H9 (cell line): ENCODE data around the gene TDRKH. TPM values are rescaled to one million over a fixed set of nuclear protein-coding genes. Genes with fewer than 3 reads are reported as not detected.

Experiments
- DNase-seq: peaks from one replicate; pipeline ENCODE4 v3.0.0-alpha.2; 2017
- H2AFZ ChIP-seq: one replicate; pipeline ENCODE4 v1.6.1; 2013; ENCODE audit warnings: mild to moderate bottlenecking, low read length, control low read depth, moderate library complexity
- H2AK5ac ChIP-seq: 2 replicates; pipeline ENCODE4 v1.6.1; 2013; ENCODE audit warnings: low read length, control low read depth, mixed read lengths; ENCODE audit not compliant: insufficient read length
- H2BK120ac ChIP-seq: one replicate; pipeline ENCODE4 v1.6.1; 2013; ENCODE audit warnings: low read depth, mild to moderate bottlenecking, low read length, control low read depth, inconsistent platforms; ENCODE audit not compliant: poor library complexity, severe bottlenecking
- H2BK12ac ChIP-seq: 2 replicates; pipeline ENCODE4 v1.6.1; 2013; ENCODE audit warnings: low read length, control low read depth, mixed read lengths, low read depth; ENCODE audit not compliant: insufficient read length
- H2BK15ac ChIP-seq: 2 replicates; pipeline ENCODE4 v1.6.1; 2013; ENCODE audit warnings: low read depth, low read length, control low read depth
- H2BK20ac ChIP-seq: one replicate; pipeline ENCODE4 v1.6.1; 2013; ENCODE audit warnings: low read depth, mild to moderate bottlenecking, low read length, control low read depth, inconsistent platforms; ENCODE audit not compliant: poor library complexity, severe bottlenecking
- H2BK5ac ChIP-seq: 2 replicates; pipeline ENCODE4 v1.6.1; 2013; ENCODE audit warnings: low read length, control low read depth, mixed read lengths; ENCODE audit not compliant: insufficient read length
- H3K14ac ChIP-seq: 2 replicates; pipeline ENCODE4 v1.6.1; 2013; ENCODE audit warnings: low read length, control low read depth; ENCODE audit not compliant: insufficient read depth
- H3K18ac ChIP-seq: 2 replicates; pipeline ENCODE4 v1.6.1; 2013; ENCODE audit warnings: low read depth, mild to moderate bottlenecking, mixed read lengths, low read length, control low read depth; ENCODE audit not compliant: insufficient read length
- H3K23ac ChIP-seq: 2 replicates; pipeline ENCODE4 v1.6.1; 2013; ENCODE audit warnings: low read length, control low read depth, mixed read lengths, low read depth; ENCODE audit not compliant: insufficient read length
- H3K23me2 ChIP-seq: 2 replicates; pipeline ENCODE4 v1.6.1; 2013; ENCODE audit warnings: low read depth, mild to moderate bottlenecking, mixed read lengths, low read length, control low read depth; ENCODE audit not compliant: insufficient read length, poor library complexity, severe bottlenecking
- H3K27ac ChIP-seq: 2 replicates; pipeline ENCODE4 v1.5.1; 2013; ENCODE audit warnings: low read length, control low read depth, mixed read lengths, low read depth; ENCODE audit not compliant: insufficient read length
- H3K27me3 ChIP-seq: 2 replicates; pipeline ENCODE4 v1.6.1; 2013; ENCODE audit warnings: low read length, control low read depth, inconsistent platforms; ENCODE audit not compliant: insufficient read depth
- H3K4ac ChIP-seq: 2 replicates; pipeline ENCODE4 v1.6.1; 2013; ENCODE audit warnings: low read depth, mild to moderate bottlenecking, control low read depth, inconsistent platforms, low read length, moderate library complexity
- H3K4me1 ChIP-seq: 2 replicates; pipeline ENCODE4 v1.6.1; 2013; ENCODE audit warnings: low read length, control low read depth, inconsistent platforms; ENCODE audit not compliant: insufficient read depth
- H3K4me2 ChIP-seq: 2 replicates; pipeline ENCODE4 v1.6.1; 2013; ENCODE audit warnings: low read length, control low read depth, mixed read lengths; ENCODE audit not compliant: insufficient read length, insufficient read depth
- H3K56ac ChIP-seq: 2 replicates; pipeline ENCODE4 v1.6.1; 2013; ENCODE audit warnings: low read depth, mild to moderate bottlenecking, mixed read lengths, low read length, control low read depth; ENCODE audit not compliant: insufficient read length
- H3K79me1 ChIP-seq: 2 replicates; pipeline ENCODE4 v1.6.1; 2013; ENCODE audit warnings: low read depth, mild to moderate bottlenecking, moderate library complexity, low read length, control low read depth, inconsistent platforms; ENCODE audit not compliant: insufficient read depth, poor library complexity, severe bottlenecking
- H3K79me2 ChIP-seq: 2 replicates; pipeline ENCODE4 v1.6.1; 2013; ENCODE audit warnings: low read length, control low read depth, inconsistent platforms; ENCODE audit not compliant: insufficient read depth
- H3K9ac ChIP-seq: 2 replicates; pipeline ENCODE4 v1.6.1; 2013; ENCODE audit warnings: low read length, control low read depth, mixed read lengths; ENCODE audit not compliant: insufficient read length; ENCODE audit errors: extremely low read depth
- H3K9me3 ChIP-seq: one replicate; pipeline ENCODE4 v1.6.1; 2013; ENCODE audit warnings: low read depth, low read length, inconsistent platforms; ENCODE audit not compliant: control insufficient read depth
- H3T11ph ChIP-seq: one replicate; pipeline ENCODE4 v1.6.1; 2013; ENCODE audit warnings: mild to moderate bottlenecking, low read length, control low read depth, inconsistent platforms
- H4K20me1 ChIP-seq: one replicate; pipeline ENCODE4 v1.6.1; 2013; ENCODE audit not compliant: control insufficient read depth, insufficient read length, insufficient read depth
- H4K5ac ChIP-seq: 2 replicates; pipeline ENCODE4 v1.6.1; 2013; ENCODE audit warnings: low read depth, mild to moderate bottlenecking, mixed read lengths, low read length, control low read depth; ENCODE audit not compliant: insufficient read length
- H4K8ac ChIP-seq: replicated peaks from 2 replicates; pipeline ENCODE4 v1.6.1; 2013; ENCODE audit warnings: low read length, control low read depth, mixed read lengths, low read depth; ENCODE audit not compliant: insufficient read length
- H4K91ac ChIP-seq: 2 replicates; pipeline ENCODE4 v1.6.1; 2013; ENCODE audit warnings: low read depth, mild to moderate bottlenecking, moderate library complexity, mixed read lengths, low read length, control low read depth; ENCODE audit not compliant: insufficient read length
- H3K27ac Mint-ChIP-seq, 3 experiments: 2 replicates in 2 of 3; 3 replicates in 1 of 3; pipeline ENCODE4 v1.8.0; 2020 to 2021; ENCODE audit warnings: mixed read lengths in 3 of 3, mild to moderate bottlenecking in 1 of 3, moderate library complexity in 1 of 3
- H3K27me3 Mint-ChIP-seq: 2 replicates; pipeline ENCODE4 v1.8.0; 2021; ENCODE audit warnings: low read depth, mild to moderate bottlenecking, moderate library complexity, mixed read lengths
- H3K36me3 Mint-ChIP-seq, 3 experiments: 2 replicates in 2 of 3; 3 replicates in 1 of 3; pipeline ENCODE4 v1.8.0; 2020 to 2021; ENCODE audit warnings: low read depth in 3 of 3, mixed read lengths in 3 of 3; ENCODE audit not compliant: insufficient read depth in 1 of 3
- H3K4me1 Mint-ChIP-seq, 2 experiments: 2 replicates each; pipeline ENCODE4 v1.8.0; 2020; ENCODE audit warnings: mixed read lengths in 2 of 2
- H3K4me3 Mint-ChIP-seq, 2 experiments: 2 replicates in 1 of 2; 3 replicates in 1 of 2; pipeline ENCODE4 v1.8.0; 2020 to 2021; ENCODE audit warnings: mild to moderate bottlenecking in 2 of 2, mixed read lengths in 2 of 2, moderate library complexity in 1 of 2
- H3K9me3 Mint-ChIP-seq, 2 experiments: 2 replicates in 1 of 2; 3 replicates in 1 of 2; pipeline ENCODE4 v1.8.0; 2020; ENCODE audit warnings: mild to moderate bottlenecking in 2 of 2, mixed read lengths in 2 of 2, moderate library complexity in 1 of 2
- WGBS: extraction: QIAGEN DNeasy Blood & Tissue Kit; methylation state at CpG from one replicate; pipeline ENCODE4 v1.1.7; 2013; ENCODE audit warnings: missing lambda C conversion rate, low lambda C conversion rate, mixed read lengths; ENCODE audit not compliant: insufficient read length; ENCODE audit errors: extremely low coverage; 5-methylcytosine and 5-hydroxymethylcytosine counted together
- total RNA-seq: library from RNA; stranded (reverse); gene quantifications from 2 replicates; pipeline ENCODE4 v1.2.1, GENCODE V29; 2021
- TF ChIP-seq, protein P1 (sequence below): fragments of 200-600 bp; sonication (generic); conservative IDR thresholded peaks from 3 replicates; pipeline ENCODE4 v1.8.0; 2021; ENCODE audit warnings: antibody characterized with exemption, mild to moderate bottlenecking

The TDRKH gene
- total RNA-seq, 1 experiment from 2014 or later: 24.0 TPM

DNA sequence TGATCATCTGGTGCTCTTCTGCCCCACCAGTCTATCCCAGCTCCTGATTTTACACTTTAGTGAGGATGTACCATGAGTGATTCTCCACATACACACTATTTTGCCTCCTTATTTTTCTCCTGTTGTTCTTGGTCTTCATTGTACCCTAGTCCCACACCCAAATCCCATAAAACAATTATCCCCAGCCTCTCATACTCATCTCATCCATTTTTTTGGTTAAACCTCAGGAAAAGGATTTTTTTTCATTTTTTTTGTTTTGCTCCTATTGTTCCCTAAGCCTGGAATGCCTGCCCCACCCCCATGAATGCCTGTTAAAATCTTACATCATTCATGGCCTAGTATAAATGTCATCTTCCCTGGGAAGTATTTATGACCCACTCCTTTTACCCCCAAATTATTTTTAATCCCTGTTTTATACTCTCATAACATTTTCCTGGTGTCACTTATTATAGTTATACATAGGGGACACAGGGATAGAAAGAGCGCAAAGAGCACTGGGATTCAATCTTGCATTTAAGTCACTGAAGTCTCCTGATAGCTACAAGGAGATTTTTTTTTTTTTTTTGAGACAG, 19.8 kb upstream of the TDRKH start:
- Histone ChIP-seq H3T11ph (no peak overlapping the region), H3K79me1 (no peaks in the 10 kb centered on the region), H4K8ac (no peak overlapping the region), H3K79me2 (no peaks in the 10 kb centered on the region), H4K91ac (no peak overlapping the region), H2BK120ac (no peak overlapping the region), H2AFZ (no peak overlapping the region), H3K4me1 (no peaks in the 10 kb centered on the region; the same call in 1 of the 2 replicates), H3K14ac (no peak overlapping the region), H4K20me1 (no peaks in the 10 kb centered on the region), H3K4ac (no peak overlapping the region), H3K18ac (no peak overlapping the region), H3K56ac (no peak overlapping the region), H2BK20ac (no peak overlapping the region), H3K23me2 (no peaks in the 10 kb centered on the region), H3K27ac (no peak overlapping the region), H3K9ac (no peak overlapping the region), H4K5ac (no peak overlapping the region), H3K27me3 (0 out of 2 replicates have a peak, but pooled peaks cover 2% of the 10 kb centered on the region), H2AK5ac (no peak overlapping the region), H3K9me3 (no peaks in the 10 kb centered on the region), H3K4me2 (no peak overlapping the region), H2BK15ac (no peak overlapping the region), H2BK12ac (no peak overlapping the region), H2BK5ac (no peak overlapping the region), H3K23ac (no peak overlapping the region)
- Mint-ChIP-seq H3K9me3 (no peaks in the 10 kb centered on the region), H3K4me1 (peaks cover 22 to 24% of the 10 kb centered on the region in 2 experiments), H3K27me3 (peaks cover 3% of the 10 kb centered on the region; the same call in 1 of the 2 replicates), H3K4me3 (no peak overlapping the region), H3K36me3 (no peaks in the 10 kb centered on the region), H3K27ac (peak overlapping the region; percentile 32 to 92 (median 84))
- no peak for DNase-seq
- no CpG with 5 or more reads among the region's 1 CpG for WGBS
- TF ChIP-seq, protein P1, sequence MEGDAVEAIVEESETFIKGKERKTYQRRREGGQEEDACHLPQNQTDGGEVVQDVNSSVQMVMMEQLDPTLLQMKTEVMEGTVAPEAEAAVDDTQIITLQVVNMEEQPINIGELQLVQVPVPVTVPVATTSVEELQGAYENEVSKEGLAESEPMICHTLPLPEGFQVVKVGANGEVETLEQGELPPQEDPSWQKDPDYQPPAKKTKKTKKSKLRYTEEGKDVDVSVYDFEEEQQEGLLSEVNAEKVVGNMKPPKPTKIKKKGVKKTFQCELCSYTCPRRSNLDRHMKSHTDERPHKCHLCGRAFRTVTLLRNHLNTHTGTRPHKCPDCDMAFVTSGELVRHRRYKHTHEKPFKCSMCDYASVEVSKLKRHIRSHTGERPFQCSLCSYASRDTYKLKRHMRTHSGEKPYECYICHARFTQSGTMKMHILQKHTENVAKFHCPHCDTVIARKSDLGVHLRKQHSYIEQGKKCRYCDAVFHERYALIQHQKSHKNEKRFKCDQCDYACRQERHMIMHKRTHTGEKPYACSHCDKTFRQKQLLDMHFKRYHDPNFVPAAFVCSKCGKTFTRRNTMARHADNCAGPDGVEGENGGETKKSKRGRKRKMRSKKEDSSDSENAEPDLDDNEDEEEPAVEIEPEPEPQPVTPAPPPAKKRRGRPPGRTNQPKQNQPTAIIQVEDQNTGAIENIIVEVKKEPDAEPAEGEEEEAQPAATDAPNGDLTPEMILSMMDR: no peak
